HEK293T (cell line): ENCODE measurements around the gene AASS.

Source experiments
- ELF4 ChIP-seq: fragments of 450-650 bp; IDR thresholded peaks from 2 replicates; pipeline ENCODE4 v1.6.1; 2017; ENCODE audit warnings: antibody characterized with exemption
- FOXK2 ChIP-seq: fragments of 450-650 bp; IDR thresholded peaks from 2 replicates; pipeline ENCODE4 v1.6.1; 2016; ENCODE audit warnings: mild to moderate bottlenecking
- HDGF ChIP-seq: fragments of 450-650 bp; IDR thresholded peaks from 2 replicates; pipeline ENCODE4 v1.6.1; 2017; ENCODE audit warnings: antibody characterized with exemption, borderline replicate concordance
- L3MBTL2 ChIP-seq: fragments of 450-650 bp; conservative IDR thresholded peaks from 2 replicates; pipeline ENCODE4 v1.6.1; 2016; ENCODE audit warnings: mild to moderate bottlenecking
- SP1 ChIP-seq: fragments of 450-650 bp; IDR thresholded peaks from 2 replicates; pipeline ENCODE4 v1.6.1; 2017
- SUZ12 ChIP-seq: fragments of 450-650 bp; IDR thresholded peaks from 2 replicates; pipeline ENCODE4 v1.6.1; 2016; ENCODE audit warnings: mild to moderate bottlenecking

- TF ChIP-seq L3MBTL2: no peak
- TF ChIP-seq ELF4: no peak
- no peak for TF ChIP-seq SUZ12
- no peak for TF ChIP-seq HDGF
- TF ChIP-seq SP1: no peak
- no peak for TF ChIP-seq FOXK2
Observed at GRCh38 chr7:122059542-122059941, 84.5 kb downstream of the AASS start.
